Esophagus muscularis mucosa (tissue), 3 donors: ENCODE data around the gene CYB561.

ENCODE experiments used
- POLR2AphosphoS5 ChIP-seq, 2 donors: sonication (generic); formaldehyde crosslinking; IDR thresholded peaks; one replicate each; pipeline ENCODE4 v1.6.1; 2017; ENCODE audit warnings: antibody characterized with exemption in 2 of 2
- TF ChIP-seq, protein P1 (sequence below), 3 experiments: fragments of 200-600 bp in 2 of 3; fragments of 450-650 bp in 1 of 3; sonication (generic) in 2 of 3; IDR thresholded peaks; one replicate each; pipeline ENCODE4 v1.5.1; 2017 to 2019; ENCODE audit warnings: antibody characterized with exemption in 3 of 3, mild to moderate bottlenecking in 2 of 3, moderate library complexity in 1 of 3

DNA sequence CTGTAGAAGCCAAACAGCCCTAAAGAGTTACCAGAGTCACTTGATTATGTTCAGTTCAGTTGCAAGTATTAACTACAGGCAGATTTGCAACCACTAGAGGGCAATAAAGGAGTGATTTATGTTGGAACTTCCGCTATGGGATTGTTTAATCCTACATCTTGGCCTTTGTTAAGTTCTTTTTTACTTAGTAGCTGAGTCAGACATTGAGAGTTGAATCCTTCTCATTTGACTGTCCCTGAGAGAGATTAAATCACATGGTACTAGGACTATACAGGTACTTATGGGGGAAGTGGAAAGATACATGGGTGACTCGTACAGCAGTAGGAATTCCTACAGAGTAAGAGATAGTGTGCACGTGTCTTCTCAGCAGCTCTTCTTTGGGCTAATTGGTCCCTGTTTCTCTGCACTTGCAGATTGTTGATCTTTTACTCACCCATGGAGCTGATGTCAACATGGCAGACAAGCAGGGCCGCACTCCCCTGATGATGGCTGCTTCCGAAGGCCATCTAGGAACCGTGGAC, 40.3 kb downstream of the CYB561 start:
- TF ChIP-seq, protein P1, sequence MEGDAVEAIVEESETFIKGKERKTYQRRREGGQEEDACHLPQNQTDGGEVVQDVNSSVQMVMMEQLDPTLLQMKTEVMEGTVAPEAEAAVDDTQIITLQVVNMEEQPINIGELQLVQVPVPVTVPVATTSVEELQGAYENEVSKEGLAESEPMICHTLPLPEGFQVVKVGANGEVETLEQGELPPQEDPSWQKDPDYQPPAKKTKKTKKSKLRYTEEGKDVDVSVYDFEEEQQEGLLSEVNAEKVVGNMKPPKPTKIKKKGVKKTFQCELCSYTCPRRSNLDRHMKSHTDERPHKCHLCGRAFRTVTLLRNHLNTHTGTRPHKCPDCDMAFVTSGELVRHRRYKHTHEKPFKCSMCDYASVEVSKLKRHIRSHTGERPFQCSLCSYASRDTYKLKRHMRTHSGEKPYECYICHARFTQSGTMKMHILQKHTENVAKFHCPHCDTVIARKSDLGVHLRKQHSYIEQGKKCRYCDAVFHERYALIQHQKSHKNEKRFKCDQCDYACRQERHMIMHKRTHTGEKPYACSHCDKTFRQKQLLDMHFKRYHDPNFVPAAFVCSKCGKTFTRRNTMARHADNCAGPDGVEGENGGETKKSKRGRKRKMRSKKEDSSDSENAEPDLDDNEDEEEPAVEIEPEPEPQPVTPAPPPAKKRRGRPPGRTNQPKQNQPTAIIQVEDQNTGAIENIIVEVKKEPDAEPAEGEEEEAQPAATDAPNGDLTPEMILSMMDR (IDR thresholded peaks at IDR 0.05): peak; percentile 45 to 73 (median 63)
- no peak for TF ChIP-seq POLR2AphosphoS5 (IDR thresholded peaks at IDR 0.05)
